Activated T-helper 9 cell treated with anti-CD3 and anti-CD28 coated beads, Interleukin-2, amount 50 U/mL, for 16 hours (primary cell): ENCODE measurements around the gene EBF3.

Experiments
- DNase-seq: peaks from one replicate; pipeline ENCODE4 v3.0.0-alpha.2; 2020; ENCODE audit warnings: low read depth

Gene EBF3

GRCh38 chr10:129792141-129792540, 171.9 kb downstream of the EBF3 start:
- DNase-seq, result no peak

- no peak for DNase-seq
Observed at GRCh38 chr10:129790715-129791446, 173.2 kb downstream of the EBF3 start.

DNA sequence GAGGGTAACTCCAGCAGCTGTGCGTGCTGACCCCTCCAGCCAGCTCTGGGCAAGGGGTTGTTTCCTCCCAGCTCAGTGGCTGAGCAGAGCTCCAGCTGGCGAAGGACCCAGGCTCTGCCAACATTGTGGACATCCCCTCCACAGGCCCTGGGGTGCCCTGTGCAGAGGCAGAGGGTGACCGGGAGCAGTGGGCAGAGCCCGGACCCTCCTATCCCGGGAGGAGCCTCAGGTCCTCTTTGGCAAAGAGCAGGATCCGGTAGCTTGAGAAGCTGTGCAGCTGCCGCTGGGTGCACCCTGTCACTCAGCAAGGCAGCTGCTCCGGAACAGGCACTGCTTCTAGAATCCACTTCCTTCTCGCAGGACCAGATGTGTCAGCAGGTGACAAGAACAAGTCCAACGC, 175.9 kb downstream of the EBF3 start:
- no peak for DNase-seq

- no peak for DNase-seq
Observed at GRCh38 chr10:129787557-129787956, 176.5 kb downstream of the EBF3 start.

DNA sequence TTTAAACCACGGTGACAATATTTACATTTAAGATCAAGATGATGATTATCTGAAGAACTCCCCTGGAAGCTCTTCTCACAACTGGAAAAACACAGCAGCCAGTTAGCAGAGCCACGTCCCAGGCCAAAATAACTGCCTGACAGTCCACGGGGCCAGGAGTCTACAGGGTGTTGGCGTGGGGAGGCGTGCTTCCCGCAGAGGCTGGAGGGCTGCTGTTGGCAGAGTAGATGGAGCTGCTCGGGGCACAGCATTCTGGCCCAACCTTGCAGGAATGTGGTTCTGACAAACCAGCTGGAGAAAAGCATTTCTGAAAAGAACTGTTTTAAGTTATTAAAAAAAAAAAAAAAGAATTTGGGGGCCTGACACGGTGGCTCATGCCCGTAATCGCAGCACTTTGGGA, 177.9 kb downstream of the EBF3 start:
- DNase-seq, result no peak

- DNase-seq, result no peak
Observed at GRCh38 chr10:129785536-129785981, 178.5 kb downstream of the EBF3 start.
